T-helper 22 cell (primary cell): Measurements from ENCODE around the gene EPB41L4A.

Experiments used
- DNase-seq: peaks from one replicate; pipeline ENCODE4 v3.0.0-alpha.2; 2020; ENCODE audit warnings: low read depth

The EPB41L4A gene

DNA sequence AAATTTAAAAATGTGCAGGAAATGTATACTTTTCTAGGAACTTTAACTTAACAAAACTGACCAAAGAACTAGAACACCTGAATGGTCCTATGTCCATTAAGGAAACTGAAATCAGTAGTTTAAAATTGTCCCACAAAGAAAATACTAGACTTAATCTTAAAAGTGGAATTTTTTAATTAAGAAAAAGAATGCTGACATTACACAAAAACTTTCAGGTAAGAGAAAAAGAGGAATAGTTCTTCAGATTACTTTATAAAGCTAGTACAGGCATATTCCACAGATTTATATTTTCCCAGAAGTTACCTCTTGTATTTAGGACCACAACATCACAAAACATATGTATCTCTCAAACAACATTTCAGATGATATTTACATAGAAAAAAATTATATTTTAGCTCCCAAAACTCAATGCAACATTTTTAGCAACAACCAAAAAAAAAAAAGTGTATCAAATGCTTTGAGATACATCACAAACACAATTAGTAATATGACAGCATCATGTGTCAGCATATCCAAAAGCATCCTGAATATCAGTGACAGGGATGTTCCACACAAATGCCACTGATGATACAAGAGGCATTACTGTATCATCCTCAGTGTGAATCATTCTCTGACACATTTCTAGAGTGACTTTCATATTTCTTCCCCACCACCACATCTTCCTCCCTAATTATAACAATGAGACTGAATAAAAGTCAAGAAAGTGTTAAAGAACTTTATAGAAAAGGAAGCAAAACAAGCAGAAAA lies 264.0 kb downstream of the EPB41L4A start:
- DNase-seq: no peak

DNA sequence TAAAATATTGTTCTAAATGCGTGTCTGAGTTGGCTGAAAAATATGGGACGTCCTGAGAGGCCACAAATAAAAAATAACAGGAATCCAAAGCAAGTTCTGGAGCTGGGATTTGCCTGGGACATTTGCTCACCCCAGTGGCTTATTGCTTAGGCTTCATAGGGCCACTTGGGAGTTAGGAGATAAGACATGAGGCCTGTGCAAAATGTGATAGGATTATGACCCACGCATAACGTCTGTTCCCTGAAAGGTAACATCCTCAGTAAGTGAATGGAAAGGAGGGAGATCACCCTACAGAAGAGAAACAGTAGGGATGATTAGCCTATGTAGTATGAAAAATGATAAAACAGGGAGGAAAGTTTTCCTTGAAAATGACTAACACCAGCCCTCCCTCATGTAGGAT lies 269.4 kb downstream of the EPB41L4A start:
- no peak for DNase-seq

DNA sequence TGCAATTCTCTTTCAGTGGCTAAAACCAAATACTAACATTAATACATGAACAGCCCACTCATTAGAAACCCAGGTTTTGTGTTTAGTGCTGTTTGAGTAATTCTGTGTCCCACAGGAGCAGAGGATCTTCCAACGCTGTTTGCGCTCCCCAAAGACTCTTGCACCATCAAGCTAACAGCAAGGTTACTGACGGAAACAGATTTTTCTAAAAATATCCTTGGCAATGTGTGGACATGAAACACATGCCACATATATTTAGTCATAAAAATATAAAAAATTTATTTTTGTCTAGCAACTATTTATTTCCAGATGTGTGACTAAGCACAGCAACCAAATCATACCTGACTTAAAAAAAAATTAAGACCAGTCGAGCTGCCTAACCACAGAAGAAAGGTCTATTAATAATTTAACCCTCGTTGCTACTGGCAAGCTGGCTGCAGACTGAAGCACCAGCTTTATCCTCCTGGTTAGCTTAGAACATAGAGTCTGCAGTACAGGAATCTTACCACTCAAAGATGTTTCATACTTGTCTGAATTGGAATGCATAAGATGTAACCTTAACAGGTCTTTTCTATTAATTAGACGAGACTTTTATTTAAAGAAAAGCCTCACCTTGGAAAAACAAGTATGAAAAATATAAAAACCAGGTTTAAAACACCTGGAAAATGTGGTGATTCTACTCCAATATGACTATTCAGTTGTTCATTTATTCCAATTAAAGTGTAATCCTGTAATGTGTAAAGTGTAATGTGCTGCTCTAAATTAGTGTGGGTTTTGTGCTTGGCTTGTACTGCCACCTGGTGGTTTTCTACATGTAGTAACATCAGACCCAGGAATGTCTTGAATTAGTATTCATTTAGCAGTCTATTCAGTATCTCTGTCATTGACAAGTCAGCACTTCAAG lies 272.5 kb downstream of the EPB41L4A start:
- DNase-seq: peak; percentile 24

DNA sequence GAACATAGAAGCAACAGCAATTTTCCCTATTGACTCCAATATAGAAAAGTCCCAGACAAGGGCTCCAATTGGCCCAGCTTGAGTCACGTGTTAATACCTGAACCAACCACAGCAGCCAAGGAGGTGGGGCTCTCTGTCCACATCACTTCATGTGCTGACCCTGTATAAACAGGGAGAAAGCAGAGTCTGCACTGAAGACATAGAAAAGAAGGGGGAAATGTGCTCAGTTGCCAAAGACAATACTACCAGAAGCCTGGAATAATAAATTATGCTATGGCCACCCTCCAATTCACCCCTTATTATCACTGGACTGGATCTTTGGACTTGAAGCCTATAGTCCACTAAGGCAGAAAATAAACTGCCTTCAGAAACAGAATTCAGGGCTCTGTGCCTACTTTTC lies 275.4 kb downstream of the EPB41L4A start:
- DNase-seq: no peak

DNA sequence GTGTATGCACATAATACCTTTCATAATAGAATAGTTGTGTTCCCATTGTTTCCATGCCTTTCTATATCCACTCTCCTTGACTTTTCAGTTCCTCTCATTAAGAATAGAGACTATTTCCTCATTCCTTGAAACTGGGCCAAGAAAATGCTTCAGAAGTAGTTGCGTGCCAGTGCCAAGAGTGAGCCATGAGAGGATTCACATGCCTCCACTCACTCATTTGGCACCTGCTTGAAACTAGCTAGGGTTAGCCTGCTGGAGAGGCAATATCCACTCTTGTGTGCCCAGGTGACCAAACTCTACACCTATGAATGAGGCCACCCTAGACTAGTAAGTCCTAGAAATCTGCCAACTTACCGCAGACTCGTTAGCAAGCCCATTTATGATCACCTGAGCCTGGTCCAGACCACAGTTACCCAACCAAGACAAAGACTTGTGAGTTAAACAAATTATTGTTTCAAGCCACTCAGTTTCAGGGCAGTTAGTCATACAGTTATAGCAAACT lies 276.3 kb downstream of the EPB41L4A start:
- DNase-seq: no peak

GRCh38 chr5:112141582-112141981 lies 277.5 kb downstream of the EPB41L4A start:
- DNase-seq: no peak

- DNase-seq: no peak
Measured at GRCh38 chr5:112138526-112138925, 280.6 kb downstream of the EPB41L4A start.

GRCh38 chr5:112136773-112137172 lies 282.3 kb downstream of the EPB41L4A start:
- no peak for DNase-seq

DNA sequence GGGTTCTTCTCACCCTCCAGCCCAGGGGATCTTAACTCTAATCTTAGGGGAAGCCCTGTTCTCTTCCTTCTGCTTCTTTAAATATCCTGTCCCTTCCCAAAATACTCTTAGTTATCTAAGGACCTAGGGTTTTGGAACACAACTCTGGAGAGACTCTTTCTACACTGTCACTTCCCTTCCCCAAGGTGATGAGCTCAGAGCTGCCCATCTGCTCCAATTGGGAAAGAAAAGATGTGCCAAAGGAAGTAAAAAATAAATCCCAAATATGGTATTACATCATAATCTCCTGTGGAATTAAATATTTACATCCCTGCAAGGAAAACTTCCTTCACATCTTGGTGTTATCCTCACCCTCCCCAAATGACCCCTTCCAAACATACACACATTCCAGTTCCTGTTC lies 291.2 kb downstream of the EPB41L4A start:
- no peak for DNase-seq

- DNase-seq: no peak
Measured at GRCh38 chr5:112126982-112127381, 292.1 kb downstream of the EPB41L4A start.

DNA sequence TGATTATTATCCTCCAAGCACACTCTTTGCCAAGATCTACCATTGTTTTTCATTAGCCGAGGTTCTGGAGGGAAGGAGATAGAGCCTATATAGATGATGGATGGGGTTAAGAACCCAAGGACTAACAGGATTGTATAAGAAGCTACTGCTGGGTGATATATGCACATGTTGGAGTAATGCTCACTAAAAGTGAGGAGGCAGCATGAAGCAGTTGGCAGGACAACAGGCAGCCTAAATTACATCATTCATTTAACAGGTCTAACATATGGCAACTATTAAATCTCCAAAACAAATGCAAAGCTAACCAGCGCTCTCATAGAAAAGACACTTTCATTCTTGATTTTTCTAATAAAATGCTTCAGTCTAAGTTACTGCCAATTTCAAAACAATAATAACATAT lies 293.2 kb downstream of the EPB41L4A start:
- no peak for DNase-seq

GRCh38 chr5:112124788-112125187 lies 294.3 kb downstream of the EPB41L4A start:
- DNase-seq: no peak

DNA sequence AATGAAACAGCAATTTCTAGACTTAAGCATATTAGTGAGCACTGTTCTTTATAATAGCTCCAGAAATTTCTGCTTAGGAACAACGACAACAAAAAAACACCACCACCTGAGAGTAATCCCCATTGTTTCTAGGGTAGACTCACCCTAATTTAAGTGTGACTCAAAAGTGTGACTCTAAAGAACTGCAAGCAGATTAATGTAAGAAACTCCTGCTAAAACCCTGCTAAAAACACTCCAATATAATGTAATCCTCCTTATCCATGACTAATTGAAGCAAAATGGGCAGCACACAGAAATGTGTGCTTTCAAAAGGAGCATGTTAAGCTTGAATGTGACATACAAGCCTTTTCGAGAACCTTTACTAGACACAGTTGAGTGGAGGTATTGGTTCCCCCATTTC lies 296.0 kb downstream of the EPB41L4A start:
- DNase-seq: no peak

GRCh38 chr5:112122353-112122752 lies 296.7 kb downstream of the EPB41L4A start:
- DNase-seq: no peak

DNA sequence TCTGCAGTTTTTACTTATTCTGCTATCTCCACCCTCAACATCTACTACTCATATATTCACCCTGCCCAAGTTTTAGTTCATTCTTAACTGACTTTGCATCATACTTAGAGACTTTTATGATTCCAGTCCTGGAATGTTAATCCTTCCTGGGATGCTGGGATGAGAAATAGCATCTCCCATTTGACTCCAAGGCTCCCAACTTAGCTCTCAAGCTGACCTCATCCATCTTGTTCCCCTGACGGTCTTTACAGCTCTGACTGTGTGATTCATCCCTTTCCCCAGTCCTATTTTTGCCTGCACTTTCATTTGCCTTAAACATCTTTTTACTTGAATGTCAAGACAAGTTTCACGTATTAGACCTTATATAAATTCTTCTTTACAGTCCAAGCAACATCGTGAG lies 297.8 kb downstream of the EPB41L4A start:
- DNase-seq: no peak

DNA sequence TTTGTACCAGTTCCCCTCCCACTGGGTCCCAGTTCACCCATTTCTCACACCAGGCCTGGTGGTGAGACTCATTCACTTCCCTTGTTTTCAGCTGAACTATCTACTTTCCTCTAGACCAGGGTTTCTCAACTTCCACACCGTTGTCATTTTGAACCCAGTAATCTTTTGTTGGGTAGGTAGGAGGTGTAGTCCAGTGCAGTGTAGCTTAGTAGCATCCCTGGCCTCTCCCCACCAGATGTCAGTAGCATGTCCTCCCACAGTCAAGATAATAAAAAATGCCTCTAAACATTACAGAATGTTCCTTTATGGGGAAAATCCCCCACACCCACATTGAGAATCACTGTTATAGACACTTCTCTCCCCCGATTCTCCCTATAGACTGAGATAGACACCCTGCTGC lies 299.1 kb downstream of the EPB41L4A start:
- no peak for DNase-seq

GRCh38 chr5:112119508-112119907 lies 299.6 kb downstream of the EPB41L4A start:
- DNase-seq: no peak

GRCh38 chr5:112117551-112117950 lies 301.5 kb downstream of the EPB41L4A start:
- DNase-seq: no peak

- no peak for DNase-seq
Measured at GRCh38 chr5:112116371-112116770, 302.7 kb downstream of the EPB41L4A start.

GRCh38 chr5:112113565-112113964 lies 305.5 kb downstream of the EPB41L4A start:
- no peak for DNase-seq
